ENCODE measurements around the gene ABAT.

GRCh38 chr16:8631373-8631772 is 43.0 kb upstream of the ABAT start:
- no peak for TF ChIP-seq CTCF (IDR thresholded peaks at IDR 0.05)
- no peak for TF ChIP-seq POLR2A (IDR thresholded peaks at IDR 0.05)
